Measurements from ENCODE around the gene FXYD2. TPM values are rescaled to one million over a fixed set of nuclear protein-coding genes. Genes with fewer than 3 reads are reported as not detected.

FXYD2 gene
- total RNA-seq, 1 donor from 2014 or later, result 3.6 TPM

Other genes with a start within 250 kb of the FXYD2 start
- gene DSCAML1, start 27.5 kb downstream of the FXYD2 start, total RNA-seq, result not detected in 2 replicates
- gene FXYD6, start 51.9 kb upstream of the FXYD2 start, total RNA-seq, result not detected in 2 replicates
- 1.2 and 1.5 TPM in 2 replicates for gene TMPRSS13, start 104.7 kb upstream of the FXYD2 start, total RNA-seq
- 87.8 and 88.3 TPM in 2 replicates for gene IL10RA, start 161.7 kb upstream of the FXYD2 start, total RNA-seq

Measured in activated T-helper 1 cell treated with anti-CD3 and anti-CD28 coated beads, Interleukin-12 subunit alpha, Interleukin-12 subunit beta, Interleukin-2, Interleukin-4 antibody, amounts not matched to agents 30 ng/mL and 10 ng/mL and 1 ng/mL, durations not matched to agents 14 hours and 24 hours and 36 hours (primary cell).